CD4-positive, CD25-positive, alpha-beta regulatory T cell (primary cell): ENCODE results near the gene BRINP1. TPM values are rescaled to one million over a fixed set of nuclear protein-coding genes. Genes with fewer than 3 reads are reported as not detected.

Source experiments
- ATAC-seq, 2 donors: fragments of 150-1000 bp; cut with Tn5 transposase; one replicate each; pipeline ENCODE4 v1.10.0; 2021; ENCODE audit warnings: low read depth in 2 of 2, moderate number of reproducible peaks in 2 of 2, moderate library complexity in 1 of 2
- DNase-seq, 3 donors: peaks; one replicate each; pipeline versions ENCODE4 v3.0.0 to v3.0.0-alpha.2; 2012 to 2022; ENCODE audit warnings: mixed read lengths in 1 of 3
- H3K27ac ChIP-seq: one replicate; pipeline ENCODE4 v1.7.0; 2013; ENCODE audit warnings: mild to moderate bottlenecking, low read length; ENCODE audit not compliant: insufficient read depth, poor library complexity, severe bottlenecking
- H3K27me3 ChIP-seq: one replicate; pipeline ENCODE4 v1.7.0; 2013; ENCODE audit warnings: low read length; ENCODE audit not compliant: control insufficient read depth, insufficient read depth
- H3K36me3 ChIP-seq: one replicate; pipeline ENCODE4 v1.7.0; 2013; ENCODE audit warnings: mild to moderate bottlenecking, low read length, moderate library complexity; ENCODE audit not compliant: control insufficient read depth, insufficient read depth
- H3K4me1 ChIP-seq: 2 replicates; pipeline ENCODE4 v1.7.0; 2013; ENCODE audit warnings: mild to moderate bottlenecking, low read length; ENCODE audit not compliant: insufficient read depth, control insufficient read depth, poor library complexity, severe bottlenecking
- H3K4me3 ChIP-seq: one replicate; pipeline ENCODE4 v1.7.0; 2013; ENCODE audit warnings: low read depth, mild to moderate bottlenecking, low read length, moderate library complexity
- H3K9me3 ChIP-seq, 2 experiments: 1 replicate in 1 of 2; 2 replicates in 1 of 2; pipeline ENCODE4 v1.7.0; 2013; ENCODE audit warnings: low read length in 2 of 2, mild to moderate bottlenecking in 1 of 2, moderate library complexity in 1 of 2; ENCODE audit not compliant: control insufficient read depth in 2 of 2
- H3K27ac Mint-ChIP-seq, 3 donors: one replicate each; pipeline ENCODE4 v1.8.0; 2020 to 2022; ENCODE audit warnings: mild to moderate bottlenecking in 3 of 3, mixed read lengths in 3 of 3, moderate library complexity in 2 of 3
- H3K27me3 Mint-ChIP-seq: one replicate; pipeline ENCODE4 v1.8.0; 2022; ENCODE audit warnings: mild to moderate bottlenecking, mixed read lengths
- H3K36me3 Mint-ChIP-seq: one replicate; pipeline ENCODE4 v1.8.0; 2020; ENCODE audit warnings: mixed read lengths
- H3K4me1 Mint-ChIP-seq, 4 donors: one replicate each; pipeline ENCODE4 v1.8.0; 2020 to 2022; ENCODE audit warnings: mixed read lengths in 4 of 4, mild to moderate bottlenecking in 1 of 4
- H3K4me3 Mint-ChIP-seq, 4 donors: one replicate each; pipeline ENCODE4 v1.8.0; 2020 to 2022; ENCODE audit warnings: mild to moderate bottlenecking in 4 of 4, mixed read lengths in 4 of 4, moderate library complexity in 3 of 4
- H3K9me3 Mint-ChIP-seq, 7 donors: one replicate each; pipeline ENCODE4 v1.8.0; 2020 to 2022; ENCODE audit warnings: mixed read lengths in 7 of 7, mild to moderate bottlenecking in 3 of 7, moderate library complexity in 2 of 7
- polyA plus RNA-seq, 4 donors: library from polyadenylated mRNA; unstranded; fragments of 300-500 nt; fragmentation: Illumina TruSeq; gene quantifications; one replicate each; pipeline ENCODE4 v1.2.3, GENCODE V29; 2021
- total RNA-seq: library from RNA; stranded (reverse); gene quantifications from one replicate; pipeline ENCODE4 v1.2.3, GENCODE V29; 2022

Gene BRINP1
- total and polyA plus RNA-seq, 5 donors from 2014 or later, result not detected

- H3K4me1 Mint-ChIP-seq, result peaks cover 0 to 5% (median 0%) of the 10 kb centered on the region in 4 donors
Measured at GRCh38 chr9:119234636-119235035, 134.6 kb downstream of the BRINP1 start.

DNA sequence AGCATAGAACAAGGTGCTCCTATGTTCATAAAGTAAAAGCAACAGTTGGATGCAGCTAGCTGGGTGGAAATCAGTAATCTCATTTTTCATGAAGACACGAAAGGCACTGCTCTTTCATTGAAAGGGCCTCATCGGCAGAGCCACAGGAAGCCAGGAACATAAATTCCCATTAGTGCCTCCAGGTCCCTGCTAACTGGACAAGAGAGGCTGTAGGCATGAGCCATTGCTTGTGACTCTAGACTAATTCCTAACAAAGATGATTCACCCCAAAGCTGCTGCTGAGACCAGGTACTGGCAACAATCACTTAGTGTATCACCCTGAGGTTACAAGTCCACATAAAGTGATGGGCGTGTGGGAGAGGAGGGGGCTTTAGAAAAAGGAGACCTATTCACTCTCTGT lies 141.8 kb downstream of the BRINP1 start:
- no peak overlapping the region for H3K4me3 Mint-ChIP-seq
- Histone ChIP-seq H3K36me3 (no peaks in the 10 kb centered on the region), H3K4me3 (no peak overlapping the region), H3K27me3 (no peaks in the 10 kb centered on the region), H3K4me1 (no peaks in the 10 kb centered on the region), H3K9me3 (no peaks in the 10 kb centered on the region), H3K27ac (no peak overlapping the region)
- H3K27me3 Mint-ChIP-seq, result no peaks in the 10 kb centered on the region
- no peak overlapping the region for H3K27ac Mint-ChIP-seq
- H3K36me3 Mint-ChIP-seq, result no peaks in the 10 kb centered on the region
- peaks cover 0 to 6% (median 0%) of the 10 kb centered on the region in 7 donors for H3K9me3 Mint-ChIP-seq
- ATAC-seq (no peak), DNase-seq (no peak)
- H3K4me1 Mint-ChIP-seq, result no peaks in the 10 kb centered on the region

More at GRCh38 chr9:119234636-119235035, 134.6 kb downstream of the BRINP1 start:
- ATAC-seq, result no peak
- no peaks in the 10 kb centered on the region for H3K27me3 Mint-ChIP-seq
- peaks cover 0 to 7% (median 3%) of the 10 kb centered on the region in 7 donors for H3K9me3 Mint-ChIP-seq
- H3K4me3 Mint-ChIP-seq, result no peak overlapping the region
- no peaks in the 10 kb centered on the region for H3K36me3 Mint-ChIP-seq
- no peaks in the 10 kb centered on the region for H3K27me3 ChIP-seq
- H3K4me1 ChIP-seq, result no peaks in the 10 kb centered on the region
- no peak overlapping the region for H3K27ac ChIP-seq
- peaks cover 0 to 2% of the 10 kb centered on the region in 2 experiments for H3K9me3 ChIP-seq
- no peak for DNase-seq
- no peak overlapping the region for H3K27ac Mint-ChIP-seq
- no peak overlapping the region for H3K4me3 ChIP-seq
- no peaks in the 10 kb centered on the region for H3K36me3 ChIP-seq

GRCh38 chr9:119224431-119224830 lies 144.8 kb downstream of the BRINP1 start:
- H3K4me3 ChIP-seq, result no peak overlapping the region
- Mint-ChIP-seq H3K27ac (no peak overlapping the region), H3K9me3 (peaks cover 0 to 7% (median 2%) of the 10 kb centered on the region in 7 donors), H3K27me3 (no peaks in the 10 kb centered on the region), H3K4me1 (no peaks in the 10 kb centered on the region), H3K36me3 (no peaks in the 10 kb centered on the region), H3K4me3 (no peak overlapping the region)
- no peaks in the 10 kb centered on the region for H3K36me3 ChIP-seq
- no peaks in the 10 kb centered on the region for H3K4me1 ChIP-seq
- H3K27ac ChIP-seq, result no peak overlapping the region
- H3K27me3 ChIP-seq, result no peaks in the 10 kb centered on the region
- DNase-seq (no peak), ATAC-seq (no peak)
- H3K9me3 ChIP-seq, result no peaks in the 10 kb centered on the region

DNA sequence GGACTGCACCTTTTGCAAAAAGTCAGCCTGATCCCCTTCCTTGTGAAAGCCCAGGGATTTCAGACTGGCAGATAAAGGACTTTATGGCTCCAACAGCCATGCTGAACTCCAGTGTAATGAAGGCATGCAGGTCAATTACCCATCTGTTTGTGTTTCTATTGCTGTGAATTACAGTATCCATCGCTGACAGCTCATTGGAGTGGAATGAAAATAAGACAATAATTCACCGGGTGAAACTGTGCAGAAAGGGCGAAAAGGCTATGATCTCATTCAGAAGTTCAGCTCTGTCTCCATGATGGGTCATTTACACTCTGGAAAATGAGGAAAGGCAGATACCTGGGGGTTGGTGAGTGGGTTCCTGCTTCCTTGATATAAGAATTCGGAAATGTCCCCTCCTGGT lies 148.0 kb downstream of the BRINP1 start:
- H3K4me3 Mint-ChIP-seq, result no peak overlapping the region
- H3K4me1 Mint-ChIP-seq, result no peaks in the 10 kb centered on the region
- no peak overlapping the region for H3K4me3 ChIP-seq
- ATAC-seq, result no peak
- H3K36me3 ChIP-seq, result no peaks in the 10 kb centered on the region
- H3K27ac ChIP-seq, result no peak overlapping the region
- no peak for DNase-seq
- no peaks in the 10 kb centered on the region for H3K36me3 Mint-ChIP-seq
- peaks cover 0 to 10% (median 5%) of the 10 kb centered on the region in 7 donors for H3K9me3 Mint-ChIP-seq
- no peaks in the 10 kb centered on the region for H3K4me1 ChIP-seq
- no peaks in the 10 kb centered on the region for H3K9me3 ChIP-seq
- H3K27me3 Mint-ChIP-seq, result no peaks in the 10 kb centered on the region
- no peak overlapping the region for H3K27ac Mint-ChIP-seq
- H3K27me3 ChIP-seq, result no peaks in the 10 kb centered on the region

- no peaks in the 10 kb centered on the region for H3K4me1 Mint-ChIP-seq
- H3K27me3 ChIP-seq, result no peaks in the 10 kb centered on the region
- H3K27ac ChIP-seq, result no peak overlapping the region
- no peaks in the 10 kb centered on the region for H3K36me3 ChIP-seq
- no peaks in the 10 kb centered on the region for H3K9me3 ChIP-seq
- DNase-seq, result no peak
- H3K27me3 Mint-ChIP-seq, result no peaks in the 10 kb centered on the region
- H3K36me3 Mint-ChIP-seq, result no peaks in the 10 kb centered on the region
- no peak overlapping the region for H3K4me3 ChIP-seq
- no peak overlapping the region for H3K4me3 Mint-ChIP-seq
- H3K9me3 Mint-ChIP-seq, result peaks cover 0 to 10% (median 7%) of the 10 kb centered on the region in 7 donors
- no peak for ATAC-seq
- H3K4me1 ChIP-seq, result no peaks in the 10 kb centered on the region
- no peak overlapping the region for H3K27ac Mint-ChIP-seq
Measured at GRCh38 chr9:119218293-119218692, 150.9 kb downstream of the BRINP1 start.

GRCh38 chr9:119216651-119217331 lies 152.4 kb downstream of the BRINP1 start:
- H3K27ac Mint-ChIP-seq, result no peak overlapping the region
- no peak for ATAC-seq
- H3K4me1 Mint-ChIP-seq, result no peaks in the 10 kb centered on the region

GRCh38 chr9:119215651-119216050 lies 153.6 kb downstream of the BRINP1 start:
- Mint-ChIP-seq H3K36me3 (no peaks in the 10 kb centered on the region), H3K4me1 (no peaks in the 10 kb centered on the region), H3K27me3 (no peaks in the 10 kb centered on the region), H3K9me3 (peaks cover 0 to 15% (median 5%) of the 10 kb centered on the region in 7 donors), H3K4me3 (no peak overlapping the region), H3K27ac (no peak overlapping the region)
- Histone ChIP-seq H3K27me3 (no peaks in the 10 kb centered on the region), H3K36me3 (no peaks in the 10 kb centered on the region), H3K4me1 (no peaks in the 10 kb centered on the region), H3K9me3 (no peaks in the 10 kb centered on the region), H3K27ac (no peak overlapping the region), H3K4me3 (no peak overlapping the region)
- DNase-seq (no peak), ATAC-seq (no peak)

More at GRCh38 chr9:119216651-119217331, 152.4 kb downstream of the BRINP1 start:
- Histone ChIP-seq H3K36me3 (no peaks in the 10 kb centered on the region), H3K9me3 (no peaks in the 10 kb centered on the region), H3K27me3 (no peaks in the 10 kb centered on the region), H3K4me3 (no peak overlapping the region), H3K27ac (no peak overlapping the region), H3K4me1 (no peaks in the 10 kb centered on the region)
- DNase-seq, result no peak
- Mint-ChIP-seq H3K27me3 (no peaks in the 10 kb centered on the region), H3K9me3 (peaks cover 0 to 15% (median 5%) of the 10 kb centered on the region in 7 donors), H3K4me3 (no peak overlapping the region), H3K36me3 (no peaks in the 10 kb centered on the region)

DNA sequence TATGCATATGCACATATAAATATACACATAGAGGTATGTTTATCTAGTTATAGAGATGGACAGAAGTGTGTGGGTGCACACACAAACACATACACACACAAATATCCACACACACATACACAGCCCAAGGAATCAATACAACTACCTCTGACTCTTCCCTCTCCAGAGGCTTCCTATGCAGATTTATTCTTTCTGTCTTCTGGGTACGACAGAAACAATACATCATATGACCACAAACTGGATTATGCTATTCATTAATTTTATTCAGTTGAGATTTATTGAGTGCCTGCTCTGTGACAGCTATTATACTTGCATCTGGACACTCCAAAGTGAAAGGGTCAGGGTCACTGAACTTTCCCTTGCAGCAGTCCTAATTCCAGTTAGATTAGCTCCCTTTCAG lies 155.8 kb downstream of the BRINP1 start:
- no peak for DNase-seq
- Mint-ChIP-seq H3K27ac (no peak overlapping the region), H3K27me3 (no peaks in the 10 kb centered on the region), H3K4me3 (no peak overlapping the region), H3K4me1 (no peaks in the 10 kb centered on the region), H3K36me3 (no peaks in the 10 kb centered on the region), H3K9me3 (peaks cover 0 to 15% (median 3%) of the 10 kb centered on the region in 7 donors)
- Histone ChIP-seq H3K4me1 (no peaks in the 10 kb centered on the region), H3K9me3 (no peaks in the 10 kb centered on the region), H3K27me3 (no peaks in the 10 kb centered on the region), H3K36me3 (no peaks in the 10 kb centered on the region), H3K27ac (no peak overlapping the region), H3K4me3 (no peak overlapping the region)
- no peak for ATAC-seq
